ENCODE results near the gene ARHGAP6.

Gene ARHGAP6

GRCh38 chrX:11575332-11575731 is 90.4 kb downstream of the ARHGAP6 start:
- DNase-seq (ENCODE audit: low read depth): no peak

GRCh38 chrX:11567528-11568220 is 98.0 kb downstream of the ARHGAP6 start:
- DNase-seq (ENCODE audit: low read depth): no peak

GRCh38 chrX:11566789-11567188 is 98.9 kb downstream of the ARHGAP6 start:
- DNase-seq (ENCODE audit: low read depth): no peak

DNA sequence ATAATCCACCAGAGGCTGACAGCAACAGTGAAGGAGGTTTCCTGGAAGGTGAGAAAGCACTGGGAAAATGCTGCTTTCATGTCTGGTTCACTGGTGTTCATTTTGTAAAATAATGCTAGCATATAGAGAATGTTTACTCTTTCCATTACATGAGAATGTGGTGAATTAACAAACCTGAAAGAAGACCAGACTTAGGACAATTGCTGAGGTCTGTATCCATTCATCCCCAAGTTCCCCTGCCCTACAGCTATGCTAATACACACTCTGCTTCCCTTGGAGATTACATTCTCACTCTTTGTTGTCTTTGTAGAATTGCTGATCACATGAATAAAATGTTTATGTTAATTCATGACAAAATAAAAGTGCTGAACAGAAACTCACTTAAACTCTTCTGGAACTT is 99.5 kb downstream of the ARHGAP6 start:
- no peak for DNase-seq (ENCODE audit: low read depth)

DNA sequence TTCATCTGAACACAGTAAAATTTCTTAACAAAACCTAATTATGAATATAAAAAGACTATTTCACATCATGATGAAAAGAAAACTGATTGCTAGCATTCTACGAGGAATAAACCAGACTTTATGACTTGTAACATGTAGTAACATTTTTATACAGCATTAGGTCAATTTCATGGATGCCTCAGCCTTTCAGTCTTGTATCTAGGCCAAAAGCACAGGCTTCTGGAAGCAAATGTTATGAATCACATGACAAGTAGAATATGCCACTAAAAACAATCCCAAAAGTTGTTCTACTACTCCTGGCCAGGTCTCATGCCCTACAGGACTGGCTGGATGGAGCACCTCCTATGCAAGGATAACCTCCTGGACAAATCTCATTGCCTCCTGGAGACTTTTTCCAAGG is 101.2 kb downstream of the ARHGAP6 start:
- no peak for DNase-seq (ENCODE audit: low read depth)

DNA sequence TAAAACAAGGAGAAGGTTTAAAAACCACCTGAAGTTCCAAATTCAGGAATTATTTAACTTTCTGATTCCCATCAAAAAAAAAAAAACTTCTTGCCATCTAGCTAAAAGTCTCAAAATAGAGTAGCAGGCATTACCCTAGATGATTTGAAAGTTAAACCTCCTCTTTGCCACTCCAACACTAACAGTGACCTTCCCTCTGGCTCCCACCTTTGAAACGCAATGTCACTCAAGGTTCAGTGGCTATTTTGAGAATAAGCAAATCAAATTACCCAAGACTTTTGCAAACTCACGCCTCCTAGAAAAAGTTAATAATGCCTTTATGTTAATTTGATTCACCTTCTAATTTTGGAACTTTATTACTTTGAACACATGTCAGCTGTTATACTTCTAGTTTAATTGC is 103.2 kb downstream of the ARHGAP6 start:
- DNase-seq (ENCODE audit: low read depth): no peak

DNA sequence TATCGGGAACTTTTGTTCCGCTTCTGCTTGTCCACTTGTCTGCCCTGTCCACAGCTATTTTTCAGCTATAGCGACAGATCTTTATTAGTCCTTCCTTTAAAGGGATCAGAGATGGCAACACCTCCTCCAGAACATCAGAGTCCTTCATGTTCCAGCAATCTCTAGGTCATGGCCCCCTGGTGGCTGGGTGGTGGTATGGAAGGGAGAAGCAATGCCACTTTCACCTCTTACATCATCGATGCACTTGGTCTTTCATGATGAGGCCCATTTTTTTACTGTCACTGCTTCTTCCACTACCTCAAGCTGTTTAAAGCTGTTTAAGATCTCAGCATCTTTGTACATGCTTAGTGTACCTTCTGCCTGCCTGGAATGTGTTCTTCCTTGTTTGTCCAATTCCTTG is 106.7 kb downstream of the ARHGAP6 start:
- DNase-seq (ENCODE audit: low read depth): no peak

GRCh38 chrX:11557120-11557519 is 108.6 kb downstream of the ARHGAP6 start:
- peak; percentile 43 for DNase-seq (ENCODE audit: low read depth)

- peak; percentile 25 for DNase-seq (ENCODE audit: low read depth)
Observed at GRCh38 chrX:11555759-11556158, 110.0 kb downstream of the ARHGAP6 start.

GRCh38 chrX:11553594-11553993 is 112.1 kb downstream of the ARHGAP6 start:
- no peak for DNase-seq (ENCODE audit: low read depth)

DNA sequence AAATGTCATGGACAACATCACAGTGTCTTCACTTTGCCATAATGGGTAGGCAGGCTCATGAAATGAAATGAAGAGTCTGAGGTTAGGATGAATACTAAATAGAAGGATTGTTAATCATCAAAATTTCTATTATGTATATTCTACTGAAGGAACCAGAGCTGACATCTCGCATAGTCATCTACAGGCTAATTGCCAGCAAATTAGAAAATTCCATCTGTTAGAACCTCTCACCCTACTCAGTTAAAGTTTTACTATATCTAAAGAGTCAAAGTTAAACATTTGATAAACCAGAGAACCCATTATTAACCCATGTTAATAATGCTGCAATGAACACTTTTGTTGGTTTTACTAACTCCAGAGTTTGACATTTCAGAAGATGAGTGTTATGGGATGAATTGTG is 114.6 kb downstream of the ARHGAP6 start:
- DNase-seq (ENCODE audit: low read depth): no peak

DNA sequence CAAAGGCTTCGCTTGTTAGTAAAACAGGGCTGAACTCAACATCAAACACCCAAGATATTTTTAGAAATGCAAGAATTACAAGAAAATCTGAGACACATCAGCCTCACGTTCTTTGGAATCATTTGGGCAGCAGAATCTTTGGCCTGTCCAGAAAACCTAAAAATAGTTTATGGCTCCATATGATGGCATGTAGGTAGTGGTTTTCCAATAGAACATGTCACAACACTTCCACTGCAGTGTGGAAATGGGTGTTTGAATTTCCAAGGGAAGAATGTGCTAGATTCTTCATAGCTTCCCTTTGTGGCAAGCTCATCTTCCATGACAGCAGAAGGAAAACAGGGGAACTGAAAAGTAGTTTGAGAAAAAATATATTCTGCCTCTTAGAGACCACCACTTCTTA is 118.8 kb downstream of the ARHGAP6 start:
- DNase-seq (ENCODE audit: low read depth): no peak

DNA sequence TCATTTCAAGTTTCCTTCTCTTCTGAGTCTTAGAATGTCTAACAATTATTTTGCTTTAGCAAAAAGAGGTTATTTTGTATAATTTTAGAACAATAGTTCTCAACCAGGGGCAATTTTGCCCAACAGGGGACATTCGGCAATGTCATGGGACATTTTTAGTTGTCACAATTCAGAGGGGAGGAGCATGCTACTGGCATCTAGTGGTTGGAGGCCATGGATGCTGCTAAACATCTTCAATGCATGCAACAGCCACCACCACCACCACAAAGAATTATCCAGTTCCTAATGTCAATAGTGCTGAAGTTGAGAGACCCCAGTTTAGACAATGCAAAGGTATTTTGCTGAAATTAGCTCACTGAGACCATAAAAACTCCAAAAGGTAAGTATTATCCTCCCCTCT is 122.5 kb downstream of the ARHGAP6 start:
- DNase-seq (ENCODE audit: low read depth): no peak

DNA sequence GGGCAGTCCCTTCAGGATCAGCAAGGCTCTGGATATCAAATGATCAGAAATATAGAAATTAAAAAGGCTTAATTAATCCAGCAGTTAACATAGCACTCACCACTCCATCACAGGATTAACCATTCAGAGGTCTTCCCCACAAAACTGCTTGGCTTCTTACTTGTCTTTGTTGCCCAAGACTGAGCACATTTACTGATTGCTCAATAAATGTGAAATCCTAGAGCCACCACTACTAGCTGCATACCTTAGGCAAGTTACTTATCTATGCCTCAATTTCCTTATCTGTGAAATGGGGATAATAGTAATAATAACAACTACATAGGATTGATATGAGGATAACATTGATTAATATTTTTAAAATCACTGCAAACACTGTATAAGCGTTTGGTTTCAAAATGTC is 124.2 kb downstream of the ARHGAP6 start:
- no peak for DNase-seq (ENCODE audit: low read depth)

DNA sequence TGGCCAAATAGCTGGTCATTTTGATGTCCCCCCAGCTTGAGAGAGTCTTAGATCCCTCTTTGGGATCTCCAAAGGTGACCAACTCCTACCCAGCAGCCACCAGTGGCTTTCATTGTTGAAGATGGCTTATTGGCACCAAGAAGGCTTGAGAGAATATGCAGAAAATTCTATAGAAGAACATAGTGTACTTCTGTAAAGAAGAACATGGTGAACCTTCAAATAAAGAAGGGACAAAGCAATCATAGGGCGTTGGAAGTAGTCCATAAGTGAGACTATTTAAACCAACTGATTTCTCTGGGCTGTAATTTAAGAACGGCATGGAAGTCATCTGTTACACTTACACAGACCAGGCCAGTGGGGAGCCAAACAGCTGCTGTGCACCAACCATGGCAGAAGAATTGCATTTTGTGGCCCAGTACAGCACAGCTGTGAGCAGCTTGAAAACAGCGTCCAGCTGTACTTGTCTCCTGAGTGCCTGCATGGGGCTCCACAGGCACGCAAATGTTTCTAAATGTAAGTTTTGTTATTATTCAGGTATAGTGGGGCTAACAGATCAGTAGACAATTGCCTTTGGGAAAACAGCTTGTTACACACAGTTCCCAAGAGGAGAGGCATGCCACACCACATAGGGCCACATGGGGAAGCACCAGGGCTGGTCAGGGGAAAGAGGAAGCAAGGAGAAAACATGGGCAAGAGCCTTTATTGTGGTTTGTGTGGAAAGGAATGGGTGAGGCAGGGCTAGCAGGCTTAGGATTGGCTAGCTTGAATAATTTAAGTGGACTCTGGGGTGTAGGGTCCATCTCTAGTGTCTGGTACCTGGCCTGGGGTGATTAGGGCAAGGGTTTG is 125.0 kb downstream of the ARHGAP6 start:
- no peak for DNase-seq (ENCODE audit: low read depth)

DNA sequence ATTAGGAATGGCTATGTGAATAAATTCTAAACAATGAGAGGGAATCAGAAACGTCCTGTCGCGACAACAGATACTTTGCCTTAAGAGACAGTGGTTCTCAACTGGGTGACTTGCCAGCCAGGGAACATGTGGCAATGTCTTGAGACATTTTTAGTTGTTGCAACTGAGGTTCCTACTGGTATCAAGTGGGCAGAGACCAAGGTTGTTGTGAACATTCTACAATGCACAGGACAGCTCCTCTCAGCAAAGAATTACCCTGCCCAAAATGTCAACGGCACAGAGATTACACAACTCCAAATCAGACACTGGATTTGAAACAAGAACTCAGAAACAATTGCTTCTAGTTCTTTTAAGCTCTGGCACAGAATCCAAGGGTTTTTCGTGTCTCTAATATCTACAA is 128.6 kb downstream of the ARHGAP6 start:
- DNase-seq (ENCODE audit: low read depth): no peak

DNA sequence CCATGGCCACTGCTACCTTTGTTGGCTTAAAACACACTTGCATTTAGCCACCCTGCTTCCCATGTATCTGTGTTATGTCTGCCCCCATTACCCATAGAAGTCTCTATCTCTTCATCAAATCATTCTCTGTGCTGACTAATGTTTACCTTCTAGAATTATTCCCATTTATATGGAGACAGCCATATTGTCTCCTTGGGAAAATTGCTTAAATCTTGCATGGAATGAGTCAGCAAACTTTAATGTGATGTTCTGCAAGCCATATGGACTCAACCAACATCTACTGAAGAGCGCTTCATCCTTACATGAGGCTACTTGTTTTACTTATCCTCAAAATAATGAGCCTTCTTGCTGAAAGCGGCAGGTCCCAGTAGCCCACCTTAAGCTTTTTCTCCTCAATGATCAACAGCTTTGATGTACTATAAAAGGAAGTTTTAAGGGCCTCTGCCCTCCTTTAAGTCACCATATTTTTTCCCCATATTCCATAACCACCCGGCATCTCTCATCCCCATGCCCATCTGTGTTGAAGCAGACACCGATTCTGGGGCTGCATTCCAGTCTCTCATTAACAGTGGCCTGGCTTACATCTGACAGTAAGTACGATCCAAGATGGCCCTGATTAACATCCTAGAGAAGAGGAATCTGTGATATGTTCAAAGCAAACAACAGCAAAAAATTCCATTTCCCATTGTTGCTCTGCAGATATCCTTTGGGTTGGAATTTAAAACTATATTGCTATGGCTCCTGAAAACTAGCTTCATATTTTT is 130.4 kb downstream of the ARHGAP6 start:
- no peak for DNase-seq (ENCODE audit: low read depth)

DNA sequence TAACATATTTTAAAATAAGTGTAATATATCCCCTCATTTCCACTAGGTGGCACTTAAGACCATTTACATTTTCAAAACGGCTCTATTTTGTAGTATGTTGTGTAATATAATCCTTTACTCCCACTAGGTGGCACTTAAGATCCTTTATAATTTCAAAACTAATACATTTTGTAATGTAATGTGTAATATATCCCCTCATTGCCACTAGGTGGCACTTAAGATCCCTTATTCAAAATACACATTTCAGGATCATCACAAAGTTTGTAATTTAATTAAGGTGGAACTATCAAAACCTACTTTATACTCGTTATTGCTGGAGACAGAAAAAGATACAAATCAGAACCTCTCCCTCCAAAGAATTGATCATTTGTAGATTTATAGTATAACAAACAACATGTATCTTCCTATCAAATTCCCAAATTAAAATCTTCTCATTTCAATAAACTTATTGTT is 132.5 kb downstream of the ARHGAP6 start:
- DNase-seq (ENCODE audit: low read depth): peak; percentile 40

DNA sequence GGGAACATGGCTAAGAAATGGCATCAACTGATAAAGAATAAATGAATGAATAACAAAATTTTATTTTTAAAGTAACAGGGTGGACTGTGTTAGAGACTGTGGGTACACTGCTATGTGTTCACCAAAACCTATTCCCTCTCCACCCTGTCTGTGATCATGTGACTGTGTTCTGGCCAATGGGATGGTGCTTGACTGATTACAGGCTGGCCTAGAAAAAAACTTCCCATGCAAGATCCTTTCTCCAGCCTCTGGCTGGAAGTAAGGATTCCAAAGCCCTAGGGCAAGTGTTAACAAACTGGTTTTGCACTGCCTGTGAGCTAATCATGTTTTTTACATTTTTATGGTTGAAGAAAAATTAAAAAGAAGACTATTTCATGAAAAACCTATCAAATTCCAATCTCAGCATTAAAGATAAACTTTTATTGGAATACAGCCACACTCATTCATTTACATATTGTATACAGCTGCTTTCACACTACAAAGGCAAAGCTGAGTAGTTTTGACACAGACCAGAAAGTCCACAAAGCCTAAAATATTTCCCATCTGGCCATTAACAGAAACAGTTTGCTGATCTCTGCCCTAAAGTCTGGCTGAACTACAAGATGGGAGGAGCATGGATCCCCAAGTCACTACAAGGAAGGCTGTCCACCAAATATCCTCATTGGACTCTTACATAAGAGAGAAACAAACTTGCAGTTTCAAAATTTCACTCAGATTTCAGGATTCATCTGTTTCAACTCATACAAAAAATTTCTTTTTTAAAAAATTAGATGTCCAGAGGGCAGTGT is 133.2 kb downstream of the ARHGAP6 start:
- no peak for DNase-seq (ENCODE audit: low read depth)

DNA sequence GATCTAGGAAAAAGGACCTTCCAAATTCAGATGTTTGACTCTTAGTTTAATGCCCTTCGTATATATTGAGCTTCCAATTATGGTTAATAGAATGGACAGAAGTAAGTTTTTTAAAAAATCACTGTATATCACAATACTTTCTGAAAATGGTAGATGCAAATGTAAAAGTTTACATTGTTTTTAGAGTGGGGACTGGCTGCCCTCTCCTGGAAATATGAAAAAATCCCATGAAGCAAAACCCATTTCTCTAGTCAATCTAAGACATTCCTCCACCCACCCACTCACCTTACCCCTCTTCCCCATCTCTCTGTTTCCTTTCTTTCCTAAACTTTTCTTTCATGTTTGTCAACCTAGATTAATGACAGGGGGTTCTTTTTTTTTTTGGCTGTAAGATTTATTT is 134.5 kb downstream of the ARHGAP6 start:
- DNase-seq (ENCODE audit: low read depth): no peak

DNA sequence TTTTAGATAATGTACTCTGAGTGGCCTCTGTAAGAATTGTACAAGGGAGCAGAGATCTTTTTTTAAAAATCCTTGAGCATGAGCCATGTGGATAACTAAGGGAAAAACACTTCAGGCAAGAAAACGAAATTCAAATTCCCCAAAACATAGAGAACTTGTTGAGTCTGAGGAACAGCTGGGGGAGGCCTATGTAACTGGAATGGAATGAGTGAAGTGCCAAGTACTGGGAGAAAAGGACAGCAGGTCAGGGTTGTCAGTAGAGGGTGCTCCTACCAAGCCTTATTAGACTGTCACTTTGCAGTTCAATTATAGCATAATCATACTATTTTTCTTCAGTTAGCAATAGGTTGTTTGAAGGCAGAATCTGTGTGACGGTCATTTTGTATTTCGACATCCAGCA is 135.1 kb downstream of the ARHGAP6 start:
- DNase-seq (ENCODE audit: low read depth): no peak

DNA sequence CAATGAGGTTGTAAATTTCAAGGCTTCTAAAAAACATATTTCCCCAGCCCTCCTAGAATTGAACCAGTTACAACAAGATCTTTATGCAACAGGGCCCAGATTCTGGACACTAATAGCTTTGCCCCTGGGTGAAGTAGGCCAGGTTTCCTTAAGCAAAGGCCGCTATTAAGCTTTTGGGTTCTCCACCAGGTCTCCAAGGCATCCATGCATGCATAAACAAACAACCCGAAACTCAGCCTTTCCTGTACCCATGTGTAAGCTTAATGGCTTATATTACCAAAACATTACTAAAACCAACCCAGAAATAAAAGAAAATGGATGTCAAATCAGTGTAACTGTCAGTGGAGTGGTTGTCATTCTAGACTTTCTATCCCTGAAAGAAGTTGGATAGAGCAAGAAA is 137.1 kb downstream of the ARHGAP6 start:
- DNase-seq (ENCODE audit: low read depth): no peak
